ENCODE measurements around the gene FGD5. TPM values are rescaled to one million over a fixed set of nuclear protein-coding genes. Genes with fewer than 3 reads are reported as not detected.

The FGD5 gene
- total and polyA plus RNA-seq, 3 donors from 2014 or later, result 14.4 to 17.8 (median 15.6) TPM

DNA sequence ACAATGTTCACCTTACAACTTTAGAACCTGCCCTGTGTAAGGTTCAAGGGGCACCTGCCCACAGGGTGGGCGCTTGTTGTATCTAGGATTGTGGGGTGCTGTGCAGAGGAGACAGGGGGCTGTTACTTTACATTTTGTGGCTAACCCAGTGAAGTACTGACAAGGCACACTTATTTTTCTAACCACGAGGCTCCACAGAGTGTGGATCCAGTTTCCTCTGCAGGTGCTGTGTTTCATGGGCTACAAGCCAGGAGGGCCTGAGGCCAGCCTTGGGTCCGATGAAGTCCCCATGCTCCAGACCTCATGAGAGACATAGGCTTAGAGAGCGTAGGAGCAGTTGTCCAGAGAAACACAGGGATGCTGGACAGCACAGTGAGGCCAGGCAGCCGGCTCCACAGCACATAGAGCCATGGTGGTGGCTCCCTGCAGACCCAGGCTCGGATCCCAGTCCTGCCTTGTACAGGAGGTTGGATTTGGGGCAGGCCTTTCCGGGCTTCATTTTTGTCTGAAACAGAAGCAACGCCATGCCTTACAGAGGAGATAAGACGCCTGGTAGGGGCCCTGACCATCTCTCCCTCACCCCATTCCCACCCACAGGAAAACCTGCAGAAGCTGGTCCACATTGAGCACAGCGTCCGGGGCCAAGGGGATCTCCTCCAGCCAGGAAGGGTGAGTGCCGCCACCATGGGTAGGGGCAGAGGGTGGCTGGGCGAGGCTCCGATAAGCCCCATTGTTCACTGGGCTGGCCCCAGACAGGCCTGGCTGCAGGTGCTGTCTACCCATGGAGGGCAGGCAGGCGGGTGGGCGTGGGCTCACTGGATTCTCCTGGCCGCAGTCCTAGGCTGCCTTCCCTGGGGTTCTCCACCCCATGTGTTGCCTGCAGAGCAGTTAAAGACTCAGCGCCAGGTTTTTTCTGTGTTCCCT is 88.5 kb downstream of the FGD5 start:
- intact Hi-C loops (cut with DNase I; ENCODE audit: low total_unique reads), result no loop called here
- no peaks in the 10 kb centered on the region for H3K36me3 ChIP-seq (ENCODE audit: low read depth, missing control alignments)
- H3K27me3 ChIP-seq, result no peaks in the 10 kb centered on the region
- DNase-seq, result peak; percentile 44
- no peak for TF ChIP-seq POLR2A (IDR thresholded peaks at IDR 0.05)
- TF ChIP-seq, protein P1, sequence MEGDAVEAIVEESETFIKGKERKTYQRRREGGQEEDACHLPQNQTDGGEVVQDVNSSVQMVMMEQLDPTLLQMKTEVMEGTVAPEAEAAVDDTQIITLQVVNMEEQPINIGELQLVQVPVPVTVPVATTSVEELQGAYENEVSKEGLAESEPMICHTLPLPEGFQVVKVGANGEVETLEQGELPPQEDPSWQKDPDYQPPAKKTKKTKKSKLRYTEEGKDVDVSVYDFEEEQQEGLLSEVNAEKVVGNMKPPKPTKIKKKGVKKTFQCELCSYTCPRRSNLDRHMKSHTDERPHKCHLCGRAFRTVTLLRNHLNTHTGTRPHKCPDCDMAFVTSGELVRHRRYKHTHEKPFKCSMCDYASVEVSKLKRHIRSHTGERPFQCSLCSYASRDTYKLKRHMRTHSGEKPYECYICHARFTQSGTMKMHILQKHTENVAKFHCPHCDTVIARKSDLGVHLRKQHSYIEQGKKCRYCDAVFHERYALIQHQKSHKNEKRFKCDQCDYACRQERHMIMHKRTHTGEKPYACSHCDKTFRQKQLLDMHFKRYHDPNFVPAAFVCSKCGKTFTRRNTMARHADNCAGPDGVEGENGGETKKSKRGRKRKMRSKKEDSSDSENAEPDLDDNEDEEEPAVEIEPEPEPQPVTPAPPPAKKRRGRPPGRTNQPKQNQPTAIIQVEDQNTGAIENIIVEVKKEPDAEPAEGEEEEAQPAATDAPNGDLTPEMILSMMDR (IDR thresholded peaks at IDR 0.05), result no peak
- no peak overlapping the region for H3K4me3 ChIP-seq
- no peak overlapping the region for H3K27ac ChIP-seq
- H3K9me3 ChIP-seq, result no peaks in the 10 kb centered on the region
- H3K4me1 ChIP-seq, result peaks cover 12% of the 10 kb centered on the region
- WGBS, 2 donors, result 61 to 63% methylated on average over 17 to 18 of the region's 18 CpGs

DNA sequence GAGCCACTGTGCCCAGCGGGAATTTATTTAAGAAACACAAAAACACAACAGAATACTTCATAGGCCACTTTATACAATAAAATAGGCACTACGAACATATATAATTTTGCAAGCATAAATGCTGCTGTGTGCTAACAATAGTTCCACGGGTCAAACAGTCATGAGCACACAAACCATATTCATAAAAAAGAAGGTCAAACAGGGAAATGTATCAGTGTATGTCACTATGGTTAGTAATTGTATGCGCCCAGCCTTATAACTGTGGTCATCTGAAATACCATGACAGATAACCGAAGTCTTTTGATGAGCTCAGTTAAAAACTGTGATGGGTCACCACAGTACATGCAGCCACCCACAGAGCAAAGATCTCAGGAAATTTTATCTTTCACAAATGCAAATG is 90.5 kb downstream of the FGD5 start:
- WGBS, 2 donors, result 94 to 97% methylated on average over 5 of the region's 5 CpGs
- intact Hi-C loops (cut with DNase I; ENCODE audit: low total_unique reads), result no loop called here
- no peaks in the 10 kb centered on the region for H3K27me3 ChIP-seq
- DNase-seq, result no peak
- no peaks in the 10 kb centered on the region for H3K9me3 ChIP-seq
- TF ChIP-seq, protein P1 (IDR thresholded peaks at IDR 0.05), result no peak
- no peak for TF ChIP-seq POLR2A (IDR thresholded peaks at IDR 0.05)
- no peaks in the 10 kb centered on the region for H3K36me3 ChIP-seq (ENCODE audit: low read depth, missing control alignments)
- no peak overlapping the region for H3K4me3 ChIP-seq
- H3K27ac ChIP-seq, result no peak overlapping the region
- H3K4me1 ChIP-seq, result peaks cover 5% of the 10 kb centered on the region

DNA sequence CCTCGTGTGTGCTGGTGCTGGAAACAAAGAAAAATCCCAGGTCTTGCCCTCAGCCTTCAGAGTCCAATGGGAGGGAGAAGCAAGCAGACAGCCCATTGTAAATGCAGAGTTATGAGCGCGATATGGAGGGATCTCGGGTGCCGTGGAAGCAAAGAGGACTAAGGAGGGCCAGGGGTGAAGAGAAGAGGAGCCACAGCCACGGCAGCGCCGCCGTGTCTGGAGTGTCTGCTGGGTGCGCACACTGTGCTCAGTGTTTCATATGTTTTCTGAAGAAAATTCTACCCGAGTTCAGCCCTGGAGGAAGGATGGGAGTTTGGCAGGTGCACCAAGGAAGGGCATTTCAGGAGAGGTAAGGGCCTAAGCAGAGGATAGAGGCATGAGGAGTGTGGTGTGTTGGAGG is 92.9 kb downstream of the FGD5 start:
- no peak overlapping the region for H3K27ac ChIP-seq
- TF ChIP-seq POLR2A (IDR thresholded peaks at IDR 0.05), result no peak
- TF ChIP-seq, protein P1 (IDR thresholded peaks at IDR 0.05), result no peak
- WGBS, 2 donors, result 92 to 97% methylated on average over 11 of the region's 11 CpGs
- H3K36me3 ChIP-seq (ENCODE audit: low read depth, missing control alignments), result no peaks in the 10 kb centered on the region
- DNase-seq, result no peak
- peaks cover 5% of the 10 kb centered on the region for H3K4me1 ChIP-seq
- H3K9me3 ChIP-seq, result no peaks in the 10 kb centered on the region
- no peak overlapping the region for H3K4me3 ChIP-seq
- intact Hi-C loops (cut with DNase I; ENCODE audit: low total_unique reads), result loop anchor here (10.0 kb wide), 1 partner anchor 117 kb away; no protein-coding TSS in a partner anchor
- H3K27me3 ChIP-seq, result no peaks in the 10 kb centered on the region

DNA sequence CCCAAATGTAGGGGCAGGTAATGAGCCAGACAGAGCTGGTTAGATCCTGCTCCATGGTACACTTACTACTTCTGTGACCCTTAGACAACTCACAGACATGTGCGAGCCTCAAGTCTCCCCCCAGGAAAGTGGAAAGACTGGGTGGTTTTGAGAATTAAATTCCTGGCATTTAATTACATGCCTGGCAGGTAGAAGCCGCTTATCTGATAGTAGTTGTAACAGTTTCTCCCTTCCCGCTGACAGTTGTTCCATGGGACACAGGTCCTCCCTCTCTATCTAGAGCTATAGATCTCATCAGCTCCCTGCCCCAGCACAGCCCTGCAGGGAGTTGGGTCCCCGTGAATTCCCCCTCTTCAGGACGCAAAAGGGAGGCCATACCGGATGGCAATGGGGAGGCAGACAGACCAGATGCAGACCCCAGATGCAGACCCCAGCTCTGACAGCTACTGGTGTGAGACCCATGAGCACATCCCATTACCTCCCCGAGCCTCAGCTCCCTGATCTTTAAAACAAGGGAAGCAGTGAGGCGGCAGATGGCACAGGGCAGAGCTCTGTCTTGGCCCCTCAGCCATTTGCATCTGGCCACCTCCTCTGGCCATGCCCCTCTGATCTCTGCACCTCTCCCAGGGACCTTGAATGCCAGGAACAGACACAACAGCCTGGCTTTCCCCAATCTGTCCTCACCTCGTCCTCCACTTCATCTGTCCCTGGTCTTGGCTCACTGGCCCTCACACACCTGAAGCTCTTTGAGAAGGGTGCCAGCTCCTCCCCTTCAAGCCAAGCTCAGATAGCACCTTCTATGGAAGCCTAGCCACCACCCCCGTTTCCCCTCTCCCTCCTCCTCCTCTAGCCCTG is 94.5 kb downstream of the FGD5 start:
- Histone ChIP-seq H3K27ac (no peak overlapping the region), H3K27me3 (no peaks in the 10 kb centered on the region), H3K9me3 (no peaks in the 10 kb centered on the region), H3K4me3 (no peak overlapping the region), H3K4me1 (no peaks in the 10 kb centered on the region), H3K36me3 (ENCODE audit: low read depth, missing control alignments) (no peaks in the 10 kb centered on the region)
- WGBS, 2 donors, result 84 to 87% methylated on average over 8 to 10 of the region's 10 CpGs
- no peak for TF ChIP-seq POLR2A (IDR thresholded peaks at IDR 0.05)
- TF ChIP-seq, protein P1 (IDR thresholded peaks at IDR 0.05), result no peak
- intact Hi-C loops (cut with DNase I; ENCODE audit: low total_unique reads), result loop anchor here (10.0 kb wide), 1 partner anchor 118 kb away; no protein-coding TSS in a partner anchor
- DNase-seq, result peak; percentile 7
